ENCODE data around the gene LAMA4. TPM values are rescaled to one million over a fixed set of nuclear protein-coding genes. Genes with fewer than 3 reads are reported as not detected.
A peak's percentile ranks its signal among the peaks of the same experiment; 100 is the strongest.

LAMA4 gene
- total RNA-seq, 1 experiment from 2014 or later: 89.9 TPM

GRCh38 chr6:112187736-112188135 lies 66.6 kb downstream of the LAMA4 start:
- no peak for DNase-seq
- Mint-ChIP-seq H3K27ac (ENCODE audit: unreplicated experiment) (no peak overlapping the region), H3K4me3 (ENCODE audit: low read depth, unreplicated experiment) (no peak overlapping the region), H3K27me3 (ENCODE audit: unreplicated experiment) (no peaks in the 10 kb centered on the region), H3K9me3 (ENCODE audit: low read depth, unreplicated experiment) (no peaks in the 10 kb centered on the region), H3K36me3 (ENCODE audit: insufficient read depth, unreplicated experiment) (peaks cover 7% of the 10 kb centered on the region), H3K4me1 (ENCODE audit: low read depth, unreplicated experiment) (no peaks in the 10 kb centered on the region)
- TF ChIP-seq CTCF (IDR thresholded peaks at IDR 0.05; ENCODE audit: unreplicated experiment): no peak
- intact Hi-C loops (cut with micrococcal nuclease; ENCODE audit: unreplicated experiment): no loop called here
- BruUV-seq (replicated peaks): no TSS peak
- CTCF ChIA-PET: no interaction called here

GRCh38 chr6:112184951-112185350 lies 69.4 kb downstream of the LAMA4 start:
- intact Hi-C loops (cut with micrococcal nuclease; ENCODE audit: unreplicated experiment): loop anchor here (5.0 kb wide), 2 partner anchors 67 to 82 kb away; partner anchors contain the start of gene LAMA4
- peaks cover 9% of the 10 kb centered on the region for H3K4me1 Mint-ChIP-seq (ENCODE audit: low read depth, unreplicated experiment)
- H3K27me3 Mint-ChIP-seq (ENCODE audit: unreplicated experiment): no peaks in the 10 kb centered on the region
- BruUV-seq (replicated peaks): no TSS peak
- no peak overlapping the region for H3K27ac Mint-ChIP-seq (ENCODE audit: unreplicated experiment)
- H3K4me3 Mint-ChIP-seq (ENCODE audit: low read depth, unreplicated experiment): no peak overlapping the region
- TF ChIP-seq CTCF (IDR thresholded peaks at IDR 0.05; ENCODE audit: unreplicated experiment): no peak
- H3K36me3 Mint-ChIP-seq (ENCODE audit: insufficient read depth, unreplicated experiment): peaks cover 13% of the 10 kb centered on the region
- DNase-seq: no peak
- no peaks in the 10 kb centered on the region for H3K9me3 Mint-ChIP-seq (ENCODE audit: low read depth, unreplicated experiment)
- CTCF ChIA-PET: no interaction called here

- CTCF ChIA-PET: no interaction called here
- no peak for TF ChIP-seq CTCF (IDR thresholded peaks at IDR 0.05; ENCODE audit: unreplicated experiment)
- Mint-ChIP-seq H3K27ac (ENCODE audit: unreplicated experiment) (no peak overlapping the region), H3K4me3 (ENCODE audit: low read depth, unreplicated experiment) (no peak overlapping the region), H3K4me1 (ENCODE audit: low read depth, unreplicated experiment) (peaks cover 9% of the 10 kb centered on the region), H3K36me3 (ENCODE audit: insufficient read depth, unreplicated experiment) (peaks cover 13% of the 10 kb centered on the region), H3K9me3 (ENCODE audit: low read depth, unreplicated experiment) (no peaks in the 10 kb centered on the region), H3K27me3 (ENCODE audit: unreplicated experiment) (no peaks in the 10 kb centered on the region)
- no TSS peak for BruUV-seq (replicated peaks)
- intact Hi-C loops (cut with micrococcal nuclease; ENCODE audit: unreplicated experiment): loop anchor here (5.0 kb wide), 2 partner anchors 69 to 84 kb away; partner anchors contain the start of gene LAMA4
- no peak for DNase-seq
Observed at GRCh38 chr6:112183271-112183671, 71.1 kb downstream of the LAMA4 start.

- no TSS peak for BruUV-seq (replicated peaks)
- H3K27me3 Mint-ChIP-seq (ENCODE audit: unreplicated experiment): no peaks in the 10 kb centered on the region
- no peak for DNase-seq
- no peak overlapping the region for H3K4me3 Mint-ChIP-seq (ENCODE audit: low read depth, unreplicated experiment)
- peaks cover 13% of the 10 kb centered on the region for H3K36me3 Mint-ChIP-seq (ENCODE audit: insufficient read depth, unreplicated experiment)
- no peaks in the 10 kb centered on the region for H3K9me3 Mint-ChIP-seq (ENCODE audit: low read depth, unreplicated experiment)
- no peak for TF ChIP-seq CTCF (IDR thresholded peaks at IDR 0.05; ENCODE audit: unreplicated experiment)
- peaks cover 9% of the 10 kb centered on the region for H3K4me1 Mint-ChIP-seq (ENCODE audit: low read depth, unreplicated experiment)
- CTCF ChIA-PET: interaction anchor here (1.1 to 2.1 kb wide), 2 partner anchors 92 to 130 kb away, joined by 3 to 28 read pairs; no protein-coding TSS in a partner anchor
- H3K27ac Mint-ChIP-seq (ENCODE audit: unreplicated experiment): peak overlapping the region; percentile 3
- intact Hi-C loops (cut with micrococcal nuclease; ENCODE audit: unreplicated experiment): loop anchor here (5.0 kb wide), 2 partner anchors 71 to 86 kb away; partner anchors contain the start of gene LAMA4
Observed at GRCh38 chr6:112181130-112181529, 73.2 kb downstream of the LAMA4 start.
